H1 (cell line): Measurements from ENCODE around the gene PIGM.

Experiments used
- ASH2L ChIP-seq: fragments of 200-600, 300-600 bp; sonication (generic); IDR thresholded peaks from one replicate; pipeline ENCODE4 v1.7.1; 2017; ENCODE audit warnings: low read length
- ATF2 ChIP-seq: IDR thresholded peaks from 2 replicates; pipeline ENCODE4 v1.6.1; 2012; ENCODE audit warnings: low read length, inconsistent platforms
- BCL11A ChIP-seq, 2 experiments: IDR thresholded peaks; one replicate each; pipeline ENCODE4 v1.6.1; 2011; ENCODE audit warnings: low read depth in 2 of 2, low read length in 2 of 2, mild to moderate bottlenecking in 2 of 2
- CBX8 ChIP-seq: fragments of 300-800, 300-1000 bp; sonication (generic); IDR thresholded peaks from 2 replicates; pipeline ENCODE4 v1.7.1; 2016; ENCODE audit warnings: low read depth, low read length, borderline replicate concordance
- EZH2 ChIP-seq: fragments of 200-600 bp; sonication (generic); IDR thresholded peaks from 2 replicates; pipeline ENCODE4 v1.7.1; 2012; ENCODE audit warnings: low read depth, mild to moderate bottlenecking, moderate library complexity, low read length, inconsistent platforms; ENCODE audit not compliant: severe bottlenecking
- NANOG ChIP-seq: IDR thresholded peaks from 2 replicates; pipeline ENCODE4 v1.6.1; 2011; ENCODE audit warnings: low read length, low read depth, mild to moderate bottlenecking, inconsistent platforms; ENCODE audit not compliant: insufficient read depth, poor library complexity, severe bottlenecking
- PHF8 ChIP-seq: fragments of 200-600 bp; sonication (generic); conservative IDR thresholded peaks from 2 replicates; pipeline ENCODE4 v1.7.1; 2012; ENCODE audit warnings: low read depth, mild to moderate bottlenecking, inconsistent platforms, low read length, moderate library complexity
- POLR2A ChIP-seq, 2 experiments: IDR thresholded peaks; 1 replicate in 1 of 2; 2 replicates in 1 of 2; pipeline ENCODE4 v1.6.1; 2011; ENCODE audit warnings: low read depth in 2 of 2, low read length in 2 of 2, mild to moderate bottlenecking in 2 of 2; ENCODE audit errors: control extremely low read depth in 1 of 2
- RAD21 ChIP-seq, 2 experiments: IDR thresholded peaks in 1 of 2; conservative IDR thresholded peaks in 1 of 2; 2 replicates each; pipeline ENCODE4 v1.6.1; 2011; ENCODE audit warnings: low read depth in 2 of 2, low read length in 2 of 2, improper control_type of control experiment in 1 of 2, inconsistent platforms in 1 of 2, mild to moderate bottlenecking in 1 of 2, moderate library complexity in 1 of 2
- RFX5 ChIP-seq: IDR thresholded peaks from 2 replicates; pipeline ENCODE4 v1.6.1; 2011; ENCODE audit warnings: low read depth, low read length, improper control_type of control experiment, borderline replicate concordance
- TF ChIP-seq, protein P1 (sequence below), 3 experiments: IDR thresholded peaks; 1 replicate in 2 of 3; 2 replicates in 1 of 3; pipeline versions ENCODE4 v1.5.1 to v1.6.1; 2011; ENCODE audit warnings: low read length in 3 of 3, mild to moderate bottlenecking in 3 of 3, inconsistent platforms in 2 of 3, low read depth in 1 of 3, moderate library complexity in 1 of 3; ENCODE audit not compliant: insufficient read depth in 1 of 3; ENCODE audit errors: control extremely low read depth in 1 of 3

DNA sequence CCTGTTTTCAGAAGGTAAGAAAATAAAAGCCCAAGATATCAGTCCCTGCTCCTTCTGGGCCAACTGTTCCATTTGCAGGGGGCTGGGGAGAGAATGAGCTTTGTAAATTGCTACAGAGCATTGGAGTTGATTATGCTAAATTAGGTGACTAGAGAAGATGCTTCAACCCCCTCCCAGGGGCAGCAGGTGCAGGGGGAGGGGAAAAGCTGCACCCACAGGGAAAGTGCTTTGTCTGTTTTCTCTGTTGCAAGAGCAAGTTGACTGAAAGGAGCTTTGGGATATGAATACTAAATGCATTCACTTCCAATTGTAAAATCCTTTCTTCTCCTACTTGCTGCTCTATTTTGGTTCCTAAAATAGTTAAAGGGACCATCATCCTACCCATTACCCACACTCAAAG lies 16.5 kb upstream of the PIGM start:
- TF ChIP-seq ATF2 = no peak
- TF ChIP-seq, protein P1, sequence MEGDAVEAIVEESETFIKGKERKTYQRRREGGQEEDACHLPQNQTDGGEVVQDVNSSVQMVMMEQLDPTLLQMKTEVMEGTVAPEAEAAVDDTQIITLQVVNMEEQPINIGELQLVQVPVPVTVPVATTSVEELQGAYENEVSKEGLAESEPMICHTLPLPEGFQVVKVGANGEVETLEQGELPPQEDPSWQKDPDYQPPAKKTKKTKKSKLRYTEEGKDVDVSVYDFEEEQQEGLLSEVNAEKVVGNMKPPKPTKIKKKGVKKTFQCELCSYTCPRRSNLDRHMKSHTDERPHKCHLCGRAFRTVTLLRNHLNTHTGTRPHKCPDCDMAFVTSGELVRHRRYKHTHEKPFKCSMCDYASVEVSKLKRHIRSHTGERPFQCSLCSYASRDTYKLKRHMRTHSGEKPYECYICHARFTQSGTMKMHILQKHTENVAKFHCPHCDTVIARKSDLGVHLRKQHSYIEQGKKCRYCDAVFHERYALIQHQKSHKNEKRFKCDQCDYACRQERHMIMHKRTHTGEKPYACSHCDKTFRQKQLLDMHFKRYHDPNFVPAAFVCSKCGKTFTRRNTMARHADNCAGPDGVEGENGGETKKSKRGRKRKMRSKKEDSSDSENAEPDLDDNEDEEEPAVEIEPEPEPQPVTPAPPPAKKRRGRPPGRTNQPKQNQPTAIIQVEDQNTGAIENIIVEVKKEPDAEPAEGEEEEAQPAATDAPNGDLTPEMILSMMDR (IDR thresholded peaks at IDR 0.05; ENCODE audit: control extremely low read depth in 1 of 3, insufficient read depth in 1 of 3, low read depth in 1 of 3, low read length in 3 of 3) = no peak
- no peak for TF ChIP-seq NANOG
- TF ChIP-seq CBX8 = no peak
- TF ChIP-seq RAD21 (IDR thresholded peaks at IDR 0.05 in 1 of 2, conservative IDR thresholded peaks at IDR 0.05 in 1 of 2; ENCODE audit: low read depth in 2 of 2, low read length in 2 of 2) = no peak
- no peak for TF ChIP-seq BCL11A (IDR thresholded peaks at IDR 0.05; ENCODE audit: low read depth in 2 of 2, low read length in 2 of 2)
- TF ChIP-seq POLR2A (IDR thresholded peaks at IDR 0.05; ENCODE audit: control extremely low read depth in 1 of 2, low read depth in 2 of 2, low read length in 2 of 2) = no peak
- no peak for TF ChIP-seq RFX5
- TF ChIP-seq ASH2L = no peak
- TF ChIP-seq PHF8 = no peak
- no peak for TF ChIP-seq EZH2
